Stimulated activated CD4-positive, alpha-beta T cell treated with anti-CD3 and anti-CD28 coated beads, Interleukin-4, amount 100 ng/mL, for 1 hour (primary cell): Measurements from ENCODE around the gene LIFR.
"Not testable (repeated sequence)": the region's sequence is repeated elsewhere in the genome, so short reads cannot be mapped to it uniquely, and the experiment has no call there.

Experiments
- DNase-seq: peaks from one replicate; pipeline ENCODE4 v3.0.0-alpha.2; 2020

LIFR gene

GRCh38 chr5:38556599-38557307 is at the start of gene LIFR:
Gene LIFR, minus strand, starts transcription at chr5:38556646. Its CDS starts 25,999 bp downstream, at chr5:38530647.
- DNase-seq = peak; percentile 48

- DNase-seq = no peak
Observed at GRCh38 chr5:38605610-38606009, 49.2 kb upstream of the LIFR start.

- no peak for DNase-seq
Observed at GRCh38 chr5:38603691-38604090, 47.2 kb upstream of the LIFR start.

- no peak for DNase-seq
Observed at GRCh38 chr5:38602641-38603040, 46.2 kb upstream of the LIFR start.

GRCh38 chr5:38601863-38602298 is 45.4 kb upstream of the LIFR start:
- no peak for DNase-seq

- no peak for DNase-seq
Observed at GRCh38 chr5:38601133-38601862, 44.9 kb upstream of the LIFR start.

GRCh38 chr5:38600329-38601045 is 44.0 kb upstream of the LIFR start:
- DNase-seq = no peak

- not testable (repeated sequence) for DNase-seq
Observed at GRCh38 chr5:38599751-38600150, 43.3 kb upstream of the LIFR start.

GRCh38 chr5:38598994-38599617 is 42.7 kb upstream of the LIFR start:
- no peak for DNase-seq

GRCh38 chr5:38598296-38598993 is 42.0 kb upstream of the LIFR start:
- no peak for DNase-seq

GRCh38 chr5:38596981-38597380 is 40.5 kb upstream of the LIFR start:
- DNase-seq = no peak

GRCh38 chr5:38595132-38595745 is 38.8 kb upstream of the LIFR start:
- no peak for DNase-seq

GRCh38 chr5:38593959-38594358 is 37.5 kb upstream of the LIFR start:
- DNase-seq = no peak

- DNase-seq = no peak
Observed at GRCh38 chr5:38591523-38591849, 35.0 kb upstream of the LIFR start.

- DNase-seq = no peak
Observed at GRCh38 chr5:38590838-38591522, 34.5 kb upstream of the LIFR start.

- no peak for DNase-seq
Observed at GRCh38 chr5:38589629-38590028, 33.2 kb upstream of the LIFR start.

- DNase-seq = no peak
Observed at GRCh38 chr5:38585816-38586215, 29.4 kb upstream of the LIFR start.

GRCh38 chr5:38583500-38583899 is 27.1 kb upstream of the LIFR start:
- DNase-seq = no peak

GRCh38 chr5:38582975-38583319 is 26.5 kb upstream of the LIFR start:
- no peak for DNase-seq

- DNase-seq = no peak
Observed at GRCh38 chr5:38582293-38582974, 26.0 kb upstream of the LIFR start.

- no peak for DNase-seq
Observed at GRCh38 chr5:38581597-38581996, 25.2 kb upstream of the LIFR start.
